Gastrocnemius medialis (tissue), 4 donors: ENCODE data around the gene OXT. TPM values are rescaled to one million over a fixed set of nuclear protein-coding genes. Genes with fewer than 3 reads are reported as not detected.

Experiments used
- ATAC-seq, 2 donors: fragments of 150-250 bp; one replicate each; pipeline ENCODE4 v1.9.1; 2016
- DNase-seq, 2 donors: peaks; one replicate each; pipeline ENCODE4 v3.0.0-alpha.2; 2019
- H3K27ac ChIP-seq, 4 donors: fragments of 200-600 bp; sonication (generic); 1 replicate in 1 of 4; 2 replicates in 3 of 4; pipeline ENCODE4 v1.5.1; 2016 to 2018; ENCODE audit warnings: mild to moderate bottlenecking in 2 of 4, moderate library complexity in 1 of 4
- H3K27me3 ChIP-seq, 3 donors: fragments of 200-600 bp; sonication (generic) in 2 of 3; 1 replicate in 1 of 3; 2 replicates in 2 of 3; pipeline versions ENCODE4 v1.5.1 to v1.6.0; 2016 to 2019; ENCODE audit warnings: mild to moderate bottlenecking in 1 of 3, moderate library complexity in 1 of 3
- H3K36me3 ChIP-seq, 2 donors: fragments of 200-600 bp; sonication (generic) in 1 of 2; one replicate each; pipeline ENCODE4 v1.5.1; 2017 to 2018
- H3K4me1 ChIP-seq, 2 donors: fragments of 200-600 bp; sonication (generic) in 1 of 2; one replicate each; pipeline ENCODE4 v1.5.1; 2016 to 2017; ENCODE audit warnings: mild to moderate bottlenecking in 2 of 2
- H3K4me3 ChIP-seq, 4 donors: fragments of 200-600 bp; sonication (generic) in 3 of 4; 1 replicate in 1 of 4; 2 replicates in 3 of 4; pipeline ENCODE4 v1.5.1; 2016 to 2019; ENCODE audit warnings: mild to moderate bottlenecking in 2 of 4
- H3K9me3 ChIP-seq, 3 donors: fragments of 200-600 bp; sonication (generic) in 2 of 3; 1 replicate in 1 of 3; 2 replicates in 2 of 3; pipeline ENCODE4 v1.5.1; 2016 to 2019
- CTCF ChIP-seq, 5 experiments: fragments of 450-650 bp in 3 of 5; fragments of 200-600 bp in 2 of 5; sonication (generic) in 2 of 5; IDR thresholded peaks in 4 of 5; conservative IDR thresholded peaks in 1 of 5; 1 replicate in 4 of 5; 2 replicates in 1 of 5; pipeline ENCODE4 v1.5.1; 2016 to 2019; ENCODE audit warnings: antibody characterized with exemption in 5 of 5, mild to moderate bottlenecking in 3 of 5, moderate library complexity in 3 of 5
- POLR2A ChIP-seq, 2 donors: fragments of 450-650 bp; IDR thresholded peaks; one replicate each; pipeline ENCODE4 v1.6.1; 2017; ENCODE audit warnings: antibody characterized with exemption in 2 of 2, mild to moderate bottlenecking in 2 of 2, moderate library complexity in 2 of 2
- in situ Hi-C, 4 donors: fragments of 200-750 bp; cut with MboI; loops; one replicate each; pipeline versions ENCODE4 v1.15.0 to v1.8.0; 2017; ENCODE audit warnings: low sequenced_read_pairs in 4 of 4
- intact Hi-C: fragments of 100-400 bp; cut with DNase I; formaldehyde crosslinking; loops from one replicate; pipeline ENCODE4 v1.15.1; 2023; ENCODE audit warnings: low total_unique reads
- total RNA-seq, 4 donors: library from RNA; depleted of rRNA; stranded (reverse); fragments of >200 nt; gene quantifications; one replicate each; pipeline versions ENCODE4 v1.1.0 to v1.2.3, GENCODE V29; 2016

The OXT gene
- total RNA-seq, 4 donors from 2014 or later, result 2.2 TPM; not detected in 3

- Histone ChIP-seq H3K36me3 (peaks cover 0 to 12% of the 10 kb centered on the region in 2 donors), H3K27ac (no peak overlapping the region), H3K27me3 (no peaks in the 10 kb centered on the region), H3K4me3 (no peak overlapping the region), H3K4me1 (peaks cover 0 to 15% of the 10 kb centered on the region in 2 donors), H3K9me3 (no peaks in the 10 kb centered on the region)
- ATAC-seq (peak; percentile 41 to 53), DNase-seq (no peak)
- in situ Hi-C loops, result no loop called here
- intact Hi-C loops, result no loop called here
- TF ChIP-seq POLR2A (IDR thresholded peaks at IDR 0.05), result no peak
- TF ChIP-seq CTCF (IDR thresholded peaks at IDR 0.05 in 4 of 5, conservative IDR thresholded peaks at IDR 0.05 in 1 of 5), result no peak
Observed at GRCh38 chr20:3102575-3103368, 31.4 kb downstream of the OXT start.

GRCh38 chr20:3103369-3104032, 32.1 kb downstream of the OXT start:
- Histone ChIP-seq H3K9me3 (no peaks in the 10 kb centered on the region), H3K4me1 (peaks cover 0 to 15% of the 10 kb centered on the region in 2 donors), H3K27me3 (no peaks in the 10 kb centered on the region), H3K4me3 (no peak overlapping the region), H3K27ac (no peak overlapping the region), H3K36me3 (peaks cover 0 to 19% of the 10 kb centered on the region in 2 donors)
- TF ChIP-seq POLR2A (IDR thresholded peaks at IDR 0.05) (no peak), CTCF (IDR thresholded peaks at IDR 0.05 in 4 of 5, conservative IDR thresholded peaks at IDR 0.05 in 1 of 5) (no peak)
- ATAC-seq (no peak), DNase-seq (no peak)
- intact Hi-C loops (no loop called here), in situ Hi-C loops (no loop called here)

- H3K27ac ChIP-seq, result no peak overlapping the region
- H3K4me3 ChIP-seq, result no peak overlapping the region
- H3K27me3 ChIP-seq, result no peaks in the 10 kb centered on the region
- peaks cover 0 to 34% of the 10 kb centered on the region in 2 donors for H3K36me3 ChIP-seq
- in situ Hi-C loops (loop anchor here in 1 of 4 donors (5.0 kb wide), 1 partner anchor 48 kb away; no protein-coding TSS in a partner anchor), intact Hi-C loops (no loop called here)
- no peaks in the 10 kb centered on the region for H3K9me3 ChIP-seq
- ATAC-seq (no peak), DNase-seq (no peak)
- H3K4me1 ChIP-seq, result peaks cover 0 to 15% of the 10 kb centered on the region in 2 donors
- no peak for TF ChIP-seq CTCF (IDR thresholded peaks at IDR 0.05 in 4 of 5, conservative IDR thresholded peaks at IDR 0.05 in 1 of 5)
- no peak for TF ChIP-seq POLR2A (IDR thresholded peaks at IDR 0.05)
Observed at GRCh38 chr20:3105256-3106137, 34.1 kb downstream of the OXT start.

GRCh38 chr20:3106185-3106584, 34.8 kb downstream of the OXT start:
- TF ChIP-seq CTCF (IDR thresholded peaks at IDR 0.05 in 4 of 5, conservative IDR thresholded peaks at IDR 0.05 in 1 of 5), result no peak
- TF ChIP-seq POLR2A (IDR thresholded peaks at IDR 0.05), result no peak
- ATAC-seq (no peak), DNase-seq (no peak)
- intact Hi-C loops, result no loop called here
- in situ Hi-C loops, result loop anchor here in 1 of 4 donors (5.0 kb wide), 1 partner anchor 49 kb away; no protein-coding TSS in a partner anchor
- Histone ChIP-seq H3K27ac (no peak overlapping the region), H3K27me3 (no peaks in the 10 kb centered on the region), H3K9me3 (no peaks in the 10 kb centered on the region), H3K4me1 (peaks cover 0 to 15% of the 10 kb centered on the region in 2 donors), H3K36me3 (peaks cover 0 to 34% of the 10 kb centered on the region in 2 donors), H3K4me3 (no peak overlapping the region)
